ENCODE measurements around the gene TMEM233.

DNA sequence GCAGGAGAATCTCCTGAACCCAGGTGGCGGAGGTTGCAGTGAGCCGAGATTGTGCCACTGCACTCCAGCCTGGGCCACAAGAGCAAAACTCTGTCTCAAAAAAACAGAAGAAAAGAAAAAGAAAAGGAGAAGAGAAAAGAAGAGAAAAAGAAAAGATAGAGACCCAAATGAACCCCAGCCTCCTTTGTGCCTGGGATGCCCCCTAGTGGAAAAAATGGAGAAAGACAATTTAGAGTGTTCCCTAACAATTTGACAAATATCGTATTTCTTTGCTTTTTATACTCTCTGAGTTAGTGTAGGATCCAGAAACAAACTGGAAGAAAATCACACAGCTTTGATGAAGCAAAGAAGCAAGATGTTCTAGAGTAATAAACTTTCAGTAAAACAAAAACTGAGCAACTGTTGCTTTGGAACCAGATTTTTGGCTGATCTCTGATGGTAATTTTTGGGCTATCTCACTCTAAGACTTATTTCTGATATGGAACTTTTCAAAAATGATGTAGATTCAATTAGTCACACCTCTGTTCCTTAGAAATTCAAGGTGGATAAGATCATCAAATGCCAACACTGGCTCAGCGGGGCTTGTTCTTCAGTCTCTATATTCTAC, 55.7 kb downstream of the TMEM233 start:
- TF ChIP-seq CTCF (IDR thresholded peaks at IDR 0.05 in 4 of 5, conservative IDR thresholded peaks at IDR 0.05 in 1 of 5) (peak; percentile 46 to 77 (median 69)), POLR2A (IDR thresholded peaks at IDR 0.05) (no peak)

All from gastrocnemius medialis (tissue), 4 donors.